Measurements from ENCODE around the gene TRA2A. TPM values are rescaled to one million over a fixed set of nuclear protein-coding genes. Genes with fewer than 3 reads are reported as not detected.

The TRA2A gene
- total RNA-seq, result 14.6 and 16.2 TPM in 2 replicates

DNA sequence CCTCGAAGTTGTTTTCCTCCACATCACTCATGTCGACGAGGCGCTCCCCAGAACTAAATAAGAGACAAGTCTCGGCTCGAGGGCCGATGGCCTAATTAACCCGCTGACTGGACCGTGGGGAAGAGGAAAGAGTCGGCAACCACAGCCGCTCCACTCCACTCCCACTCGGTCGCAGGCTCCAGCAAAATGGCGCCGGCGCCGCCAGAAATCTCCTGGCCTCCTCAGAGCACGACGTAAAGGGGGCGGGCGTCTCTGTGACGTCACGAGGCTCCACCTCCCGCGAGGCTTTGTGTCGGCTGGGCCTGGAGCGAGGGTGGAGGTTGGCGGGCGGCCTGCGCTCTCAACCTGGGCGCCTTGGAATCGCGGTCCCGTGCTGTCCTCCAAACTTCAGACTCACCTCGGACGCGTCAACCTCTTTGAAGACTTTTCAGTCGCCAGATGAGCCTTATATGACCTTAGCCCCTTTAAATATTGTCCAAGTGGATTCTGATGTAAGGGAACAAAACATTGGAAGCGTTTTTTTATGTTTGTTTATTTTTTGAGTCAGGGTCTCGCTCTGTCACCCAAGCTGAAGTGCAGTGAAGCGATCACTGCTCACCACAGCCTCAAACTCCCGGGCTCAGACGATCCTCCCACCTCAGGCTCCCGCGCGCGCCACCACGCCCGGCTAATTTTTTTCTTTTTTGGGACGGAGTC lies at the start of gene TRA2A:
TRA2A (minus strand) TSS at position 188 of the 696 bp plus-strand sequence; CDS start at position 31, 157 bp downstream.

GRCh38 chr7:23470330-23471105 lies 61.3 kb downstream of the TRA2A start, which contains the start of gene IGF2BP3:
TSS of gene IGF2BP3 (minus strand) at chr7:23470491. CDS start at chr7:23470110, 381 bp downstream.

Other genes starting within 250 kb of the TRA2A start
- gene MALSU1, start 232.6 kb downstream of the TRA2A start, total RNA-seq, result 48.8 and 57.8 TPM in 2 replicates
- 24.7 and 45.5 TPM in 2 replicates for gene IGF2BP3, start 61.5 kb downstream of the TRA2A start, total RNA-seq
- gene CCDC126, start 65.4 kb upstream of the TRA2A start, total RNA-seq, result 6.0 and 7.5 TPM in 2 replicates
- 0.18 and 0.97 TPM in 2 replicates for gene FAM221A, start 148.2 kb upstream of the TRA2A start, total RNA-seq
- not detected in 2 replicates for gene STK31, start 178.2 kb upstream of the TRA2A start, total RNA-seq

Measured in cardiac atrium fibroblast (primary cell).